H7 (cell line): ENCODE data around the gene OR6C76. TPM values are rescaled to one million over a fixed set of nuclear protein-coding genes. Genes with fewer than 3 reads are reported as not detected.
"Not testable (repeated sequence)": the region's sequence is repeated elsewhere in the genome, so short reads cannot be mapped to it uniquely, and the experiment has no call there.

ENCODE experiments used
- DNase-seq: peaks from one replicate; pipeline ENCODE4 v3.0.0; 2012
- H3K27me3 ChIP-seq: 2 replicates; pipeline ENCODE4 v1.6.0; 2011; ENCODE audit warnings: mild to moderate bottlenecking, low read length; ENCODE audit not compliant: control insufficient read depth, insufficient read depth
- H3K36me3 ChIP-seq: replicated peaks from 2 replicates; pipeline ENCODE4 v1.5.1; 2011; ENCODE audit warnings: low read length; ENCODE audit not compliant: control insufficient read depth, insufficient read depth
- H3K4me3 ChIP-seq: 2 replicates; pipeline ENCODE4 v1.5.1; 2011; ENCODE audit warnings: low read depth, mild to moderate bottlenecking, control low read depth, low read length, moderate library complexity; ENCODE audit not compliant: insufficient read depth
- total RNA-seq: library from RNA; depleted of rRNA; stranded (reverse); fragments of >200 nt; shearing (Covaris generic); gene quantifications from 2 replicates; pipeline ENCODE4 v1.2.3, GENCODE V29; 2014; rRNA removed

Gene OR6C76
- not detected in 2 replicates for total RNA-seq

- Histone ChIP-seq H3K4me3 (no peak within 1 kb of the TSS), H3K27me3 (no peaks in the 10 kb centered on the region), H3K36me3 (no peaks in the 10 kb centered on the region)
- no peak for DNase-seq
Measured at GRCh38 chr12:55425954-55426353, at the start of gene OR6C76. OR6C76 (plus strand) TSS chr12:55426254; CDS start chr12:55426254, 0 bp downstream.

GRCh38 chr12:55385891-55386290, 40.2 kb upstream of the OR6C76 start:
- H3K27me3 ChIP-seq = no peaks in the 10 kb centered on the region
- H3K4me3 ChIP-seq = no peak overlapping the region
- DNase-seq = peak; percentile 15
- no peaks in the 10 kb centered on the region for H3K36me3 ChIP-seq

GRCh38 chr12:55392032-55392795, 33.8 kb upstream of the OR6C76 start:
- Histone ChIP-seq H3K4me3 (no peak overlapping the region), H3K27me3 (no peaks in the 10 kb centered on the region), H3K36me3 (no peaks in the 10 kb centered on the region)
- DNase-seq = peak; percentile 4

GRCh38 chr12:55396326-55396725, 29.7 kb upstream of the OR6C76 start:
- Histone ChIP-seq H3K4me3 (no peak overlapping the region), H3K27me3 (no peaks in the 10 kb centered on the region), H3K36me3 (no peaks in the 10 kb centered on the region)
- no peak for DNase-seq

- no peak for DNase-seq
Measured at GRCh38 chr12:55400229-55400628, 25.8 kb upstream of the OR6C76 start, which contains the start of gene OR6C65. OR6C65 (plus strand) TSS chr12:55400529; CDS start chr12:55400529, 0 bp downstream.

GRCh38 chr12:55407866-55408265, 18.2 kb upstream of the OR6C76 start:
- H3K4me3 ChIP-seq = no peak overlapping the region
- no peak for DNase-seq
- no peaks in the 10 kb centered on the region for H3K27me3 ChIP-seq
- no peaks in the 10 kb centered on the region for H3K36me3 ChIP-seq

More at GRCh38 chr12:55400229-55400628, 25.8 kb upstream of the OR6C76 start, which contains the start of gene OR6C65:
- Histone ChIP-seq H3K4me3 (no peak within 1 kb of the TSS), H3K27me3 (no peaks in the 10 kb centered on the region), H3K36me3 (no peaks in the 10 kb centered on the region)

GRCh38 chr12:55409133-55409532, 16.9 kb upstream of the OR6C76 start:
- not testable (repeated sequence) for H3K27me3 ChIP-seq, H3K36me3 ChIP-seq, H3K4me3 ChIP-seq, DNase-seq

- DNase-seq = not testable (repeated sequence)
Measured at GRCh38 chr12:55412138-55412537, 13.9 kb upstream of the OR6C76 start.

GRCh38 chr12:55413498-55414388, 12.3 kb upstream of the OR6C76 start:
- not testable (repeated sequence) for H3K27me3 ChIP-seq, DNase-seq, H3K4me3 ChIP-seq, H3K36me3 ChIP-seq

More at GRCh38 chr12:55412138-55412537, 13.9 kb upstream of the OR6C76 start:
- not testable (repeated sequence) for H3K4me3 ChIP-seq, H3K36me3 ChIP-seq, H3K27me3 ChIP-seq

- not testable (repeated sequence) for H3K27me3 ChIP-seq, H3K36me3 ChIP-seq, H3K4me3 ChIP-seq
- DNase-seq = peak; percentile 11
Measured at GRCh38 chr12:55414396-55414823, 11.6 kb upstream of the OR6C76 start.

- H3K36me3 ChIP-seq, H3K27me3 ChIP-seq, H3K4me3 ChIP-seq, DNase-seq: not testable (repeated sequence)
Measured at GRCh38 chr12:55414889-55415288, 11.2 kb upstream of the OR6C76 start.

GRCh38 chr12:55416961-55417360, 9.1 kb upstream of the OR6C76 start:
- DNase-seq = no peak
- Histone ChIP-seq H3K36me3 (no peaks in the 10 kb centered on the region), H3K4me3 (no peak overlapping the region), H3K27me3 (no peaks in the 10 kb centered on the region)

- Histone ChIP-seq H3K36me3 (no peaks in the 10 kb centered on the region), H3K27me3 (no peaks in the 10 kb centered on the region), H3K4me3 (no peak overlapping the region)
- no peak for DNase-seq
Measured at GRCh38 chr12:55420307-55420962, 5.6 kb upstream of the OR6C76 start.
